Measurements from ENCODE around the gene C2CD5.

- TF ChIP-seq, protein P1, sequence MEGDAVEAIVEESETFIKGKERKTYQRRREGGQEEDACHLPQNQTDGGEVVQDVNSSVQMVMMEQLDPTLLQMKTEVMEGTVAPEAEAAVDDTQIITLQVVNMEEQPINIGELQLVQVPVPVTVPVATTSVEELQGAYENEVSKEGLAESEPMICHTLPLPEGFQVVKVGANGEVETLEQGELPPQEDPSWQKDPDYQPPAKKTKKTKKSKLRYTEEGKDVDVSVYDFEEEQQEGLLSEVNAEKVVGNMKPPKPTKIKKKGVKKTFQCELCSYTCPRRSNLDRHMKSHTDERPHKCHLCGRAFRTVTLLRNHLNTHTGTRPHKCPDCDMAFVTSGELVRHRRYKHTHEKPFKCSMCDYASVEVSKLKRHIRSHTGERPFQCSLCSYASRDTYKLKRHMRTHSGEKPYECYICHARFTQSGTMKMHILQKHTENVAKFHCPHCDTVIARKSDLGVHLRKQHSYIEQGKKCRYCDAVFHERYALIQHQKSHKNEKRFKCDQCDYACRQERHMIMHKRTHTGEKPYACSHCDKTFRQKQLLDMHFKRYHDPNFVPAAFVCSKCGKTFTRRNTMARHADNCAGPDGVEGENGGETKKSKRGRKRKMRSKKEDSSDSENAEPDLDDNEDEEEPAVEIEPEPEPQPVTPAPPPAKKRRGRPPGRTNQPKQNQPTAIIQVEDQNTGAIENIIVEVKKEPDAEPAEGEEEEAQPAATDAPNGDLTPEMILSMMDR (IDR thresholded peaks at IDR 0.05; ENCODE audit: low read length) = no peak
- no peak for TF ChIP-seq EZH2 (optimal IDR thresholded peaks at IDR 0.05; ENCODE audit: low read depth, low read length)
- no peak for TF ChIP-seq EZH2phosphoT487 (IDR thresholded peaks at IDR 0.05; ENCODE audit: low read length)
Observed at GRCh38 chr12:22541496-22542155, 2.7 kb downstream of the C2CD5 start.
